Keratinocyte (primary cell): Measurements from ENCODE around the gene CDK5RAP3.
A peak's percentile ranks its signal among the peaks of the same experiment; 100 is the strongest.

Experiments used
- EZH2 ChIP-seq: IDR thresholded peaks from one replicate; pipeline ENCODE4 v1.6.1; 2012; ENCODE audit warnings: inconsistent platforms, mild to moderate bottlenecking, low read length, moderate library complexity
- TF ChIP-seq, protein P1 (sequence below), 3 experiments: IDR thresholded peaks in 1 of 3; conservative IDR thresholded peaks in 1 of 3; optimal IDR thresholded peaks in 1 of 3; 2 replicates in 2 of 3; 3 replicates in 1 of 3; pipeline versions ENCODE3 to v1.5.1; 2011; ENCODE audit warnings: low read length in 3 of 3, mild to moderate bottlenecking in 3 of 3, moderate library complexity in 2 of 3, control low read depth in 1 of 3, inconsistent platforms in 1 of 3; ENCODE audit not compliant: insufficient read depth in 2 of 3; ENCODE audit errors: extremely low read depth in 1 of 3

DNA sequence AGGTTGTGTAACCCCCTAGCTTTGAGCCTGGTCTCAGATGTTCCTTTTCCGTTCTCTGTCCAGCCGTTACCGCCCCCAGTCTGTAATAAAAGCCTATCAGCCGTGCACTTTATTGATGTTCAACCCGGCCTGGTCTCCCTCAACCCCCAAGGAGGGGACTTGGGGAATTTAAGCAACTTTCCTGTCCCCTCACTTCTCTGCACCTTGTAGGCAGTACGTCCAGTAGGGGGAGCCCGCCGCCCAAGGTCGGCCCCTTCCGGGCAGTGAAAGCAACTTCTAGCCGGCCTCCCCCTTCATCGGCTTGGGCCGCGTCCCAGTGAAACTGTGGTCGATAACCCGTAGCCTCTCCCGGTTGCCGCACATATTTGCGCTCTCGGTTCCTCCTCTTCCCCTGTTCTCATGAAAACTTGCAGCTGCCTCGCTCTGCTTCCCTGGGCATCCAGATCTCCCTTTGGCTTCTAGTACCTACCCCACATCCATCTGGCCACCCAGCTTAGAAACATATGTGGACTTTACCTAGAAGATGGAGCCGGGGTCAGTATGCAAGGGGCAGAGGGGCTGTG is 21.6 kb upstream of the CDK5RAP3 start:
- TF ChIP-seq, protein P1, sequence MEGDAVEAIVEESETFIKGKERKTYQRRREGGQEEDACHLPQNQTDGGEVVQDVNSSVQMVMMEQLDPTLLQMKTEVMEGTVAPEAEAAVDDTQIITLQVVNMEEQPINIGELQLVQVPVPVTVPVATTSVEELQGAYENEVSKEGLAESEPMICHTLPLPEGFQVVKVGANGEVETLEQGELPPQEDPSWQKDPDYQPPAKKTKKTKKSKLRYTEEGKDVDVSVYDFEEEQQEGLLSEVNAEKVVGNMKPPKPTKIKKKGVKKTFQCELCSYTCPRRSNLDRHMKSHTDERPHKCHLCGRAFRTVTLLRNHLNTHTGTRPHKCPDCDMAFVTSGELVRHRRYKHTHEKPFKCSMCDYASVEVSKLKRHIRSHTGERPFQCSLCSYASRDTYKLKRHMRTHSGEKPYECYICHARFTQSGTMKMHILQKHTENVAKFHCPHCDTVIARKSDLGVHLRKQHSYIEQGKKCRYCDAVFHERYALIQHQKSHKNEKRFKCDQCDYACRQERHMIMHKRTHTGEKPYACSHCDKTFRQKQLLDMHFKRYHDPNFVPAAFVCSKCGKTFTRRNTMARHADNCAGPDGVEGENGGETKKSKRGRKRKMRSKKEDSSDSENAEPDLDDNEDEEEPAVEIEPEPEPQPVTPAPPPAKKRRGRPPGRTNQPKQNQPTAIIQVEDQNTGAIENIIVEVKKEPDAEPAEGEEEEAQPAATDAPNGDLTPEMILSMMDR (optimal IDR thresholded peaks at IDR 0.05 in 1 of 3, IDR thresholded peaks at IDR 0.05 in 1 of 3, conservative IDR thresholded peaks at IDR 0.05 in 1 of 3; ENCODE audit: extremely low read depth in 1 of 3, insufficient read depth in 2 of 3, low read length in 3 of 3), result peak; percentile 87 to 92 (median 89)
- no peak for TF ChIP-seq EZH2
